Spleen (tissue), 11 donors: ENCODE measurements around the gene C10orf90. TPM values are rescaled to one million over a fixed set of nuclear protein-coding genes. Genes with fewer than 3 reads are reported as not detected.

Source experiments
- DNase-seq: peaks from one replicate; pipeline ENCODE4 v3.0.0-alpha.2; 2020
- H3K27ac ChIP-seq, 8 donors: fragments of 200-600 bp; sonication (generic) in 7 of 8; 1 replicate in 4 of 8; 2 replicates in 4 of 8; pipeline versions ENCODE4 v1.5.0 to v1.8.0; 2016 to 2021; ENCODE audit warnings: inconsistent platforms in 4 of 8, mild to moderate bottlenecking in 4 of 8, moderate library complexity in 1 of 8
- H3K27me3 ChIP-seq, 7 donors: fragments of 200-600 bp; sonication (generic) in 6 of 7; replicated peaks in 1 of 7; 1 replicate in 4 of 7; 2 replicates in 3 of 7; pipeline versions ENCODE4 v1.5.0 to v1.8.0; 2016 to 2021; ENCODE audit warnings: inconsistent platforms in 3 of 7, mild to moderate bottlenecking in 1 of 7
- H3K36me3 ChIP-seq, 6 donors: fragments of 200-600 bp; sonication (generic) in 5 of 6; 1 replicate in 4 of 6; 2 replicates in 2 of 6; pipeline versions ENCODE4 v1.5.0 to v1.8.0; 2016 to 2021; ENCODE audit warnings: inconsistent platforms in 2 of 6
- H3K4me1 ChIP-seq, 6 donors: fragments of 200-600 bp; sonication (generic) in 5 of 6; 1 replicate in 3 of 6; 2 replicates in 3 of 6; pipeline versions ENCODE4 v1.5.0 to v1.8.0; 2016 to 2021; ENCODE audit warnings: inconsistent platforms in 3 of 6
- H3K4me3 ChIP-seq, 8 donors: fragments of 200-600 bp; sonication (generic) in 7 of 8; 1 replicate in 4 of 8; 2 replicates in 4 of 8; pipeline versions ENCODE4 v1.5.0 to v1.8.0; 2016 to 2021; ENCODE audit warnings: inconsistent platforms in 4 of 8, mild to moderate bottlenecking in 4 of 8, moderate library complexity in 2 of 8
- H3K9me3 ChIP-seq, 8 donors: fragments of 200-600 bp; sonication (generic) in 7 of 8; 1 replicate in 4 of 8; 2 replicates in 4 of 8; pipeline versions ENCODE4 v1.5.0 to v1.8.0; 2016 to 2021; ENCODE audit warnings: inconsistent platforms in 4 of 8
- POLR2A ChIP-seq, 3 donors: fragments of 450-650 bp; IDR thresholded peaks; one replicate each; pipeline ENCODE4 v1.5.1; 2017; ENCODE audit warnings: antibody characterized with exemption in 3 of 3, mild to moderate bottlenecking in 1 of 3
- POLR2AphosphoS5 ChIP-seq, 3 donors: sonication (generic); formaldehyde crosslinking; IDR thresholded peaks; one replicate each; pipeline ENCODE4 v1.5.1; 2017; ENCODE audit warnings: antibody characterized with exemption in 3 of 3
- WGBS, 5 donors: extraction: QIAGEN DNeasy Blood & Tissue Kit in 3 of 5; methylation state at CpG; one replicate each; pipeline versions ENCODE4 v1.1.5 to v1.1.7; 2013 to 2018; 5-methylcytosine and 5-hydroxymethylcytosine counted together
- intact Hi-C: fragments of 100-400 bp; cut with DNase I; formaldehyde crosslinking; loops from one replicate; pipeline ENCODE4 v1.15.0; 2023; ENCODE audit warnings: low total_unique reads
- polyA plus RNA-seq, 3 donors: library from polyadenylated mRNA; stranded (reverse); fragments of 200-250 nt; gene quantifications; one replicate each; pipeline ENCODE4 v1.2.1, GENCODE V29; 2013
- total RNA-seq, 7 donors: library from RNA; depleted of rRNA in 3 of 7; stranded (reverse); fragments of >200 nt in 3 of 7; fragmentation: NEBNext Ultra II Directional in 4 of 7; extraction: Animal tissue kit (Norgen Biotek cat#: 25700) in 4 of 7; gene quantifications; one replicate each; pipeline versions ENCODE4 v1.1.0 to v1.2.1, GENCODE V29; 2016 to 2021
- TF ChIP-seq, protein P1 (sequence below), 11 experiments: fragments of 200-600 bp in 7 of 11; fragments of 450-650 bp in 4 of 11; sonication (generic) in 4 of 11; IDR thresholded peaks in 8 of 11; conservative IDR thresholded peaks in 3 of 11; 1 replicate in 7 of 11; 2 replicates in 4 of 11; pipeline versions ENCODE4 v1.4.0 to v1.8.0; 2016 to 2021; ENCODE audit warnings: antibody characterized with exemption in 11 of 11, inconsistent platforms in 4 of 11, mild to moderate bottlenecking in 1 of 11
- donor health status: healthy with polysubstance abuse.
- donor health status: DM: no; HTN: no; CAD: no; lungs with moderate emphysema.
- donor health status: DM: no; HTN: no; CAD: no.
- donor health status: Bipolar disorder and iron deficiency.
- donor health status: healthy.
- donor health status: DM: no; HTN: no; CAD: no.
- donor health status: DM: yes; HTN: yes; CAD: no.

The C10orf90 gene
- total and polyA plus RNA-seq, 10 donors, result 0.05 to 0.06 TPM; not detected in 8

DNA sequence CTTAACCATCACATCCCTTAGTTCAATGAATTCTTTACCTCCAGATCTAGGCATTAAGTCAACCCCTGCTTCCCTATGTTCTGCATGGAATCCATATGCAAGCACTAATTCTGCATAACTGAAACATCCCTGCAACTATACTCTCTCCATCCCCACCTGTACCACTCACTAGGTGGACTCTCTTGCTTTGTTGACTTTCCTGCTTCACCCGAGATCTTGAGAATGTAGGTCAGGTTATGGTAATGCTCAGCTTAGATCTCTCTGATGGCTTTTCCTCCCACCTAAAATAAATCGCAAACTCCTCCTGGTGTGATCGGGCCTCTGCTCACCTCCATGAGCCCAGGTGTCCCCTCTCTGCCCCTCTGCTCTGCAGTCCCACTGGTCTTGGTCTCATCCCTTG is 189.8 kb downstream of the C10orf90 start:
- Histone ChIP-seq H3K9me3 (peaks cover 0 to 7% (median 0%) of the 10 kb centered on the region in 8 donors), H3K4me1 (peaks cover 0 to 5% (median 0%) of the 10 kb centered on the region in 6 donors), H3K4me3 (no peak overlapping the region), H3K36me3 (no peaks in the 10 kb centered on the region), H3K27ac (no peak overlapping the region), H3K27me3 (peaks cover 0 to 9% (median 0%) of the 10 kb centered on the region in 7 donors)
- TF ChIP-seq, protein P1, sequence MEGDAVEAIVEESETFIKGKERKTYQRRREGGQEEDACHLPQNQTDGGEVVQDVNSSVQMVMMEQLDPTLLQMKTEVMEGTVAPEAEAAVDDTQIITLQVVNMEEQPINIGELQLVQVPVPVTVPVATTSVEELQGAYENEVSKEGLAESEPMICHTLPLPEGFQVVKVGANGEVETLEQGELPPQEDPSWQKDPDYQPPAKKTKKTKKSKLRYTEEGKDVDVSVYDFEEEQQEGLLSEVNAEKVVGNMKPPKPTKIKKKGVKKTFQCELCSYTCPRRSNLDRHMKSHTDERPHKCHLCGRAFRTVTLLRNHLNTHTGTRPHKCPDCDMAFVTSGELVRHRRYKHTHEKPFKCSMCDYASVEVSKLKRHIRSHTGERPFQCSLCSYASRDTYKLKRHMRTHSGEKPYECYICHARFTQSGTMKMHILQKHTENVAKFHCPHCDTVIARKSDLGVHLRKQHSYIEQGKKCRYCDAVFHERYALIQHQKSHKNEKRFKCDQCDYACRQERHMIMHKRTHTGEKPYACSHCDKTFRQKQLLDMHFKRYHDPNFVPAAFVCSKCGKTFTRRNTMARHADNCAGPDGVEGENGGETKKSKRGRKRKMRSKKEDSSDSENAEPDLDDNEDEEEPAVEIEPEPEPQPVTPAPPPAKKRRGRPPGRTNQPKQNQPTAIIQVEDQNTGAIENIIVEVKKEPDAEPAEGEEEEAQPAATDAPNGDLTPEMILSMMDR (IDR thresholded peaks at IDR 0.05 in 8 of 11, conservative IDR thresholded peaks at IDR 0.05 in 3 of 11), result no peak
- TF ChIP-seq POLR2A (IDR thresholded peaks at IDR 0.05) (no peak), POLR2AphosphoS5 (IDR thresholded peaks at IDR 0.05) (no peak)
- intact Hi-C loops, result no loop called here
- no peak for DNase-seq
- WGBS, 5 donors, result 76 to 96% (median 92%) methylated on average over 3 of the region's 3 CpGs

- DNase-seq, result no peak
- H3K4me3 ChIP-seq, result no peak overlapping the region
- no peak for TF ChIP-seq POLR2A (IDR thresholded peaks at IDR 0.05)
- TF ChIP-seq POLR2AphosphoS5 (IDR thresholded peaks at IDR 0.05), result no peak
- TF ChIP-seq, protein P1 (IDR thresholded peaks at IDR 0.05 in 8 of 11, conservative IDR thresholded peaks at IDR 0.05 in 3 of 11), result no peak
- H3K36me3 ChIP-seq, result no peaks in the 10 kb centered on the region
- 89 to 93% (median 91%) methylated on average over 7 of the region's 7 CpGs for WGBS, 5 donors
- no peak overlapping the region for H3K27ac ChIP-seq
- H3K27me3 ChIP-seq, result peaks cover 0 to 9% (median 0%) of the 10 kb centered on the region in 7 donors
- no peaks in the 10 kb centered on the region for H3K9me3 ChIP-seq
- H3K4me1 ChIP-seq, result peaks cover 0 to 5% (median 0%) of the 10 kb centered on the region in 6 donors
- intact Hi-C loops, result no loop called here
Observed at GRCh38 chr10:126479280-126479895, 191.1 kb downstream of the C10orf90 start.

DNA sequence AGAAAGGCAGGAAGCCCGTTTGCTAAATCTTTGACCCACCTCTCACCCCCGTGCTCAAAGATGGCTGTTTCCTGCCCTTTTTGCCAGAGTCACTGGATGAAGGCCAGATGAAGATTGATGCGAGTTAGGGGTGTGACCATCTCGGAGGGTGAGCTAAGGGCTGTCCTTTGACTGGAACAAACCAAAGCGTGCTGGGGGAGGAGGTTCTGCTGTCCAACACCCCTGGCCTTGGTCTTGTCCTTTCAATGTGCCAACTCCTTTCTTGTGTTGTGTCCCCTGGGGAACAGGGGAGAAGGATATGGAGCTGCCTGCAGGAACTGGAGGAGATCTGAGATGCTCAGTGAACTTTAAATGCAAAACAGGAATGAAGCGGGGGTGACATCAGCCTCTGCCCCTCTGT is 191.9 kb downstream of the C10orf90 start:
- Histone ChIP-seq H3K4me3 (no peak overlapping the region), H3K4me1 (peaks cover 0 to 5% (median 0%) of the 10 kb centered on the region in 6 donors), H3K9me3 (peaks cover 0 to under 1% (median 0%) of the 10 kb centered on the region in 8 donors), H3K27me3 (peaks cover 0 to 9% (median 0%) of the 10 kb centered on the region in 7 donors), H3K36me3 (no peaks in the 10 kb centered on the region), H3K27ac (no peak overlapping the region)
- 40 to 60% (median 52%) methylated on average over 6 of the region's 6 CpGs for WGBS, 5 donors
- TF ChIP-seq POLR2AphosphoS5 (IDR thresholded peaks at IDR 0.05), result no peak
- no peak for TF ChIP-seq POLR2A (IDR thresholded peaks at IDR 0.05)
- intact Hi-C loops, result no loop called here
- DNase-seq, result no peak

GRCh38 chr10:126476246-126476645 is 194.2 kb downstream of the C10orf90 start:
- Histone ChIP-seq H3K4me3 (no peak overlapping the region), H3K27ac (no peak overlapping the region), H3K36me3 (no peaks in the 10 kb centered on the region), H3K27me3 (peaks cover 0 to 9% (median 0%) of the 10 kb centered on the region in 7 donors), H3K9me3 (peaks cover 0 to 3% (median 0%) of the 10 kb centered on the region in 8 donors), H3K4me1 (peaks cover 0 to 5% (median 0%) of the 10 kb centered on the region in 6 donors)
- WGBS, 5 donors, result 29 to 45% (median 42%) methylated on average over 11 of the region's 11 CpGs
- DNase-seq, result no peak
- intact Hi-C loops, result no loop called here
- TF ChIP-seq, protein P1 (IDR thresholded peaks at IDR 0.05 in 8 of 11, conservative IDR thresholded peaks at IDR 0.05 in 3 of 11), result no peak
- TF ChIP-seq POLR2AphosphoS5 (IDR thresholded peaks at IDR 0.05) (no peak), POLR2A (IDR thresholded peaks at IDR 0.05) (no peak)
